Right forelimb (tissue), 1 donor: ENCODE data around the gene KLHL29.

Experiments
- DNase-seq: peaks from one replicate; pipeline ENCODE4 v3.0.0-alpha.2; 2018

The KLHL29 gene

DNA sequence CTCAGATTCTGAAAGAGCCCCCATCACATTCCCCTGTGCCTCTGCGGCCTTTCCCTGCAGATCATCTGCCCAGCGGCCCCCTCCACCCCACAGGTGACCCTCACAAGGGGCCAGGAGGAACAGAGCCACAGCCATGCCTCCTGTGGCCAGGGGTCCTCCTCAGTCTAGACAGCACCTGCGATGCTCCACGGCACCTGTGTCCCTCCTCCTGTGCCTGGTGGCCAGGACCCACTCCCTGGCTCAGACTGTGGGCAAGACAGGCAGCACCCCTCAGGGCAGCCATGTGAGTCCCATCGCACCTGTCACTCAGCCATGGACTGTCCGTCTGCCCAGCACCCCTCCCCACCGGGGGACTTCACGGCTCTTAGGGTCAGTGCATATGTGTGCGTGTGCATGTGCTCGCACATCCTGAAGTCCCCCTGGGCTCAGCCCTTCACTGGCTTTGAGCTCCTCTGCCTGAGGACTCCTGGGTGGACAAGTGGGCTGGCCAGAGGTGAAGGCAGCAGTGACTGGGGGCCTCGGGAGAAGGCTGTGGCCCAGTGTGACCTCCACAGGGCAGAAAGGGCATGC, 304.2 kb downstream of the KLHL29 start:
- DNase-seq: no peak

DNA sequence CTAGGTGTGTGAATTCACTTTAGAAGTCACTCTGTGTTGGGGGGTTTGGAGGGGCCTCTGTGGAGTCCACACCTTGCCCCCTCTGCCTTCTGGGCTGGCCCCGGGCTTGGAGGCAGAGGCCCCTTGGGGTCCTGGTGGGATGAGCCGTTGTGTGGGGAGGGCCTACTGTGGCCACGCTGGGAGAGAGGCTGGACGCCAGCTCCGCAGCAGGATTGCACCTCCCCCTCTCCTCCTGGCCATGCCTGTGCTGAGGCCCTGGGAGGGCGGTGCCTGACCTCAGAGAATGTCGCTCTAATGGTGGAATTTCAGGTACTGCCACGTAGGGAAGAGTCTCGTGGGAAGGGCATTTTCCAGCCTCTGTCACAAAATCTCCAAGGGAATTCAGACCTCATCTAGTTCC, 304.9 kb downstream of the KLHL29 start:
- DNase-seq: no peak

DNA sequence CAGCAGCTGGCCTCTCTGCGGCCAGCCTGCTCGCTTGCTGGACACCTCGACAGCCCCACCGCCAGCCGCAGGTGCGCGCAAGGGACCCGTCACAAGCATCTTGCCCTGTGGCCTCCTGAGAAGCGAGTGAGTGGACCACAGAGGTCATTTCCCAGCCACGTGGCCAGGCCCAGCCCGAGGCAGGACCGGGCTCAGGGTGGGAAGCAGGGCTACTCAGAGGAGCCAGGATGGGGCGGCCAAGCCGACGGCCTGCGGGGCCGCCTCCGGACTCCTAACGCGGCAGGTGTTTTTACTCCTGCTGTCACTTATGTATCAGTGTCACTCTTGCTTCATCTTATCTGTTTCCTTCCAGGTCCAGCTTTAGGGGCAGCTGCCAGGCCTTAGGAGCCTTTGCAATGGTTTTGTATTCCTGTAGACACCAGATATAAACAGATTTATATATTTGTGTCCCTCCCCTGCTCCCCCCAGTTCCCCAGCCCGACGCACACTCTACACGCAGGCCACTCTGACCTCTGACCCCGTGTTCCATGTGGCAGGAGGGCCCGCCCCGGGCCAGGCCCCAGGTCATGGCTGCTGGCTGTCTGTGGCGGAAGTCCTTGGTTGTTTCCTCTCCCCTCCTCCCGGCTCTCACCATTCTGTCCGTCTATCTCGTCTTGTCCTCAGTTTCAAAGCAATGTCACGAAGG, 305.6 kb downstream of the KLHL29 start:
- no peak for DNase-seq

DNA sequence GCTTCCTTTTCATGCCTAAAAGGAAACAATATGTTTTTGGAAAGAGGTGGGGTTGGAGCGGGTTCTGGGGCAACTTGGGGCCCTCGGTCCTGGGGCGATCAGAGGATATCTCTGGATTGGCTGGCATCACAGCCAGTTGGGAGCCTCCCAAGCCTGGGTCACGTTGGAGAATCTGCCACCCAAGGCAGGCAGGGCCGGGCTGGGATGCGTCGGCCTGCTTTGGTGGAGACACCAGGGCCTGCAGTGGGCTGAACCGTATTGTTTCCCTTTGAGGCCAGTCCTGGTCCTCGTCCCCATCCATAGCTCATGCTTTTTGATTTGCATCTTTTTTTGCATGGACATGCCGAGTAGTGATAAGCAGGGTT, 306.1 kb downstream of the KLHL29 start:
- no peak for DNase-seq

DNA sequence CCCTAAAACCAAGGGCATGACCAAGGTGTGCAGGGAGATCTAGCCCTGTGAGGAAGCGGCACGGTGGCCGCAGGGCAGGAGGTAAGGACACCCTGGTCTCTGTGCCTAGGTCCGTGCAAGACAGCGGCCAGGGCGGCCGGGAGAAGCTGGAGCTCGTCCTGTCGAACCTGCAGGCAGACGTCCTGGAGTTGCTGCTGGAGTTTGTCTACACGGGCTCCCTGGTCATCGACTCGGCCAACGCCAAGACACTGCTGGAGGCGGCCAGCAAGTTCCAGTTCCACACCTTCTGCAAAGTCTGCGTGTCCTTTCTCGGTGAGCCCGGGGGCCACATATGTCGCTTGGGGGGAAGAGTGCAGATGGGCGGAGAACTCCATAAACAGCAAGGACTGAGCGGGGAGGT, 306.6 kb downstream of the KLHL29 start:
- DNase-seq: no peak

DNA sequence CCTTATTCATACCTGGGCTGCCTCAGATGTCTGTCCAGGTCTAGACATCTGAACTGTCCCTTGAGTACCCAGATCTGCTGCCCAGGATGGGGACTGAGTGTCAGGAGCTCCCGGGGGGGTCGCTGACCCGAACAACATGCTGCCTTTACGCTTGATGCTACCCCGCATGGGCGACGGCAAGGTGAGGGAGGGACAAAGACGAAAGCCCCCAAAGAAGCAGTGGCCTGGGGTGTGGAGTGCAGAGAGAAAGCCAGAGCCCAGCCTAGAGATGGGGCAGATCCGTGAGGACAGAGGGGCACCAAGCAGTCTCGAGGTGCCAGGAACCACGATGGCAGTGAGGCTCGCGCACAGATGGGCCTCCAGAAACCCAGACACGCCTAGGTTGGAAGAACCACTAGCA, 307.3 kb downstream of the KLHL29 start:
- no peak for DNase-seq

DNA sequence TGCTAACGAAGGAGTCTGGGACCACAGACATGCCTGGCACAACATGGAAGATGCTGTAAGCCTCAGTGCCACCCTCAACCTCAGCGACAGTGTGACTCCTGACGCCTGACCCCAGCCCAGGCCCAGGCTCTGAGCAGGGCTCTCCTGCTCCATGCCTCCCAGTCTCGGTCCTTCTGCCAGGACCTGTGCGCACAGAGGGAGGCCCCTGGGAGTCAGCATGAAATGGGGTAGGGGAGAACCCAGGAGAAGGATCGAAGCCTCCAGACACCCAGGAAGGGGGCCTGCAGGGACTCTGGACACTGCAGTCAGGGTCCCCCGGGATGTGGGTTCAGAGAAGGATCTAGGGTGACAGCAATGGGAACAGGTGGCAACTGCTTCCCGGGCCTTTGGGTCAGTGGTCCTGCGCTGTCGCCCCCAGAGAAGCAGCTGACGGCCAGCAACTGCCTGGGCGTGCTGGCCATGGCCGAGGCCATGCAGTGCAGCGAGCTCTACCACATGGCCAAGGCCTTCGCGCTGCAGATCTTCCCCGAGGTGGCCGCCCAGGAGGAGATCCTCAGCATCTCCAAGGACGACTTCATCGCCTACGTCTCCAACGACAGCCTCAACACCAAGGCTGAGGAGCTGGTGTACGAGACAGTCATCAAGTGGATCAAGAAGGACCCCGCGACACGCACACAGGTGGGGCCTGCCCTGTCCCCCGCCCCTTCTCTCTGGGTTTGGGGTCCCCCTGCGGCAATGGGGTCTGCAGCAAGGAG, 308.0 kb downstream of the KLHL29 start:
- DNase-seq: peak; percentile 30

DNA sequence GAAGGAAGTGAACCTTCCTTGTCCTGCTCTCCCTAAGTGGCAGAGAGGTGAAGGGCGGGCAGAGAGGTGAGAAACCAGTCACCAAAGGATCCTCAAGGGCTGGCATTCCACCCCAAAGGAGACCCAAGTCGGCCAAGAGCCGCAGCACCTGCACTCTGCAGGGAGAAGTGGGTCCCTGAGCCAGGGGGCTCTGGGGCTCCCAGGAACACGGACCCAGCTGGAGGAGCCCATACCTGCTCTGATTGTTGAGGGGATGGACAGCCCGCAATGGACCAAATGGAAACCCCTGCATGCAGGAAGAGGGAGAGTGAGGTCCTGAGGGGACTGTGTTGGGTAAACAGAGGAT, 308.6 kb downstream of the KLHL29 start:
- DNase-seq: peak; percentile 27

DNA sequence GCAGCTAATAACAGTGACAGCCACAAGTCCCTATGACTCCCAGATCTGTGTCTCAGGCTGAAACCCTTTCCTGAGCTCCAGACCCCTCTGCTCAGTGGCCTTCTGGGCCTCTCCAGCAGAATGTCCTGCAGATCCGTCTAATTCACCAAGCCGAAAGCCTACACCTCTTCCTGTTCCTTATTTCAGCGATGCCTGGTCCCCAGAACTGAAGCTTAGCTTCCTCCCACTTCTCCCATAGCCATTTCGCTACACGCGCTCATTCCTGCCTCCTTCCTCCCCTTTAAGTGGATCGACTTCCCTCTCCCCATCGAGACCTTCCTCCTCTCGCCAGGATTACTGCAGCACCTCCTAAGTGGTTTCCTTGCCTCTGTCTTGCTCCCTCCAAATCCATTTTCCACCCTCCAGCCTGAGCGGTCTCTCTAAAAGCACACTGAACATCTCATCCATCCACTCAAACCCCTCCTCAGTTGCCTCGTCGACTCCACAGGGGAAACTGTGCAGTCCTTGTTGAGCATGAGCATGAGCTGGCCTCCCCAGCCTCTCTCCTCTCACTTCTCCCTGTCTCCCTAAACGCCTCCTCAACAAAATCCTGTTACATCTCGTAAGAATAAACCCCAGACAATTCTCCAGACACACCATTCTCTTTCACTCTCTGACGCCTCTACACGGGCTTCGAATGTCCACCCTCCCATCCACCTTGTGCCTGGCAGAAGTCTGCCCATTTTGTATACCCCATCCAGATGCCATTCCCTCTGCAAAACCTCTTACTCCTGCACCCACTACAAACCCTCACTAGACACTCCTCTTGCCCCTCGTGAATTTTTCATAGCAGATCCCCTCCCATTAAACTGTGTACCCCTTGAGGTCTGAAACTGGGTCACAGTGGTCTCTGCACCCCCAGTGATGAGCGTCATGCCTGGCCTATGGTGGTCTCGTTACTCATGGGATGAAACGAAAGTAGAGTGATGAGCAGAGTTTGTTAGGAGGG, 309.4 kb downstream of the KLHL29 start:
- peak; percentile 12 for DNase-seq

DNA sequence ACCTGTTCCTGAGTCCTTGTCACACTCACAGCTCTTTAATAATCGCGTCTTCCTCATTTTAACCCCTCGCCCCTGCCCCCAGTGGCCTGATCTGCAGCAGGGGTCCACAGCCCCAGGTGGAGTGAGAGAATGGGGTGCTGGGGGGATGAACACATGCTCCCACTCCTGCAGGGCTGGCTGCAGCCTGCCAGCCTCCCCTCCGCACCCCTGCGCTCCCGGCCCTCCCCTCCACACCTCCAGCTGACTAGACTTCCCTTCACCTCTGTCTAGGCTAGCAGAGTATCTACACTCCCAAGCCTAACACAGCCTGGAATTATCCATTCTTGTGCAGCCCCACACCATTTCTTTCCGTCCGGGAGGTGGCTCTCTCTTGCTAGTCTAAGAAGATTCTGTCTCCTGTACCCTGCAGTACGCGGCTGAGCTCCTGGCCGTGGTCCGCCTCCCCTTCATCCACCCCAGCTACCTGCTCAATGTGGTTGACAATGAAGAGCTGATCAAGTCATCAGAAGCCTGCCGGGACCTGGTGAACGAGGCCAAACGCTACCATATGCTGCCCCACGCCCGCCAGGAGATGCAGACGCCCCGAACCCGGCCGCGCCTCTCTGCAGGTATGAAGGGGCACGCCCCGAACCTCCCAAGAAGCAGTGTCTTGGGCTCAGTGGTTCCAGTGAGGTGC, 310.4 kb downstream of the KLHL29 start:
- peak; percentile 24 for DNase-seq

DNA sequence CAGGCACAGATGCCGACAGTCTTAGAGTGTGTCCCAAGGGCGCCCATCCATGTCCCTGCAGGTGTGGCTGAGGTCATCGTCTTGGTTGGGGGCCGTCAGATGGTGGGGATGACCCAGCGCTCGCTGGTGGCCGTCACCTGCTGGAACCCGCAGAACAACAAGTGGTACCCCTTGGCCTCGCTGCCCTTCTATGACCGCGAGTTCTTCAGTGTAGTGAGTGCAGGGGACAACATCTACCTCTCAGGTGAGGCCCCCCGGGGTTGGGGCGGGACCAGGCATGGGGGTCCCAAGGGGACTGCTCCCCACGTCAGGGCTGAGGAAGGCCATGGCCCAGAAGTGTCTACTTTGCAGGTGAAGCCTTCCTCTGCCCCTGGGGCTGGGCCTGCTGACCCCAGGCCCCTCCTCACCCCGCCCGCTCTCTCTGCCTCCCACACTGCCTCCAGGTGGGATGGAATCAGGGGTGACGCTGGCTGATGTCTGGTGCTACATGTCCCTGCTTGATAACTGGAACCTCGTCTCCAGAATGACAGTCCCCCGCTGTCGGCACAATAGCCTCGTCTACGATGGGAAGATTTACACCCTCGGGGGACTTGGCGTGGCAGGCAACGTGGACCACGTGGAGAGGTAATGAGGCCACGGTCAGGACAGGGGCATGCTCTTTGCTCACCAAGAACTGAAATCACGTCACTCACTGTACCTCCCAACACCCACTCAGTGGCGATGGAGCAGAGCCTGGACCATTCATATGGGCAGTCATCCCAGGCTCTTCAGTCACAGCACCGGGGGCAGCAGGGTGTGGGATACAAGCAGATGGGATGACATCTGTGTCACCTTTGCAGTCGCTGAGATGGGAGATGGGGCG, 311.1 kb downstream of the KLHL29 start:
- peak; percentile 38 for DNase-seq

DNA sequence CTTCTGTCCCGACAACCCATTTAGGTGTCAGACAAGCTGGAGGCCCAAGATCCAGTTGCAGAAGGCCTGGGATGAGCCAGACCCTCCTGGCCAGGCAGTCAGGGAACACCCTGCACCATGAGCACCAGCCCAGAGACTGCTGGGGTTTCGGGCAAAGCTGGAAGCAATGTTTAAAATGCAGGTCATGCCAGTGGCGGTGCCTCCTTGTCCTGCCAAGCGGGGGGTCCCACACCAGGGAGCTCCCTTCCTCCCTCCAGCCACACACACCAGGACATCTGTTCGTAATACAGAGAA, 311.7 kb downstream of the KLHL29 start:
- no peak for DNase-seq

DNA sequence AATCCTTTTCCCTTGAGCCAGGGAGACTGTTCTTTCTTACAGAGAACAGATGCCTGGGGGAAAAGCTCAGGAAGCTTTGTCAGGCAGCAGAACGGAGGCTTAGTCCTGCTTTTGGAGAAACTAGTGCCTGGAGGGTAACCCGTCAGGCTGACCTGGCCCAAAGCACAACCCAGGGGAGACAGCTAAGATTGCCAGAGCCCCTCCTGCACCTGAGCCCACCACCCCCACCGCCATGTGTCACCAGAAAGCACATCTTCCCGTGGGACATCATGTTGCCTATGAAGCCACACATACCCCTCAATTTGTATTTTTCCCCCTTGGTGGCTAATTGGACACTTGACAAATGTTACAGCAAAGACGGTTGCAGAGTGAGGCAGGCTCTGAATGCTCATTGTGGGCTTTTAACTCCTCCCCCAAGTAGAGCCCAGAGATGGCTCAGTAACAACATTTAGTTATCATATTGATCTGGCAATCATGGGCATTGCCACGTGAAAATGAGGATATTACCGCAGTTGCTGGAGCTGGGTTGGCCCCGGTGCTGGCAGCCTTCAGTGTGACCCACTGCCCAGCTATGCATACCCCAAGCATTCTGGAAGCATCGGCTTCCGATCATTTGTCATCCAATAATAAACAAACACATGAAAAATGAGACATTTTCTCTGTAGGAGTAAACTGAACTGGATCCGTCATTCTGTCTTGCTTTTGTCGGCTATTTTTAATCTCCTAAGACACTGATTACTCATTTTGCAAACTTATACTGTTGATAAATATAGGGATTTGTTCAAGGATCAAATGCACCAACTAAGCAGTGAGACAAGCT, 312.5 kb downstream of the KLHL29 start:
- peak; percentile 15 for DNase-seq

DNA sequence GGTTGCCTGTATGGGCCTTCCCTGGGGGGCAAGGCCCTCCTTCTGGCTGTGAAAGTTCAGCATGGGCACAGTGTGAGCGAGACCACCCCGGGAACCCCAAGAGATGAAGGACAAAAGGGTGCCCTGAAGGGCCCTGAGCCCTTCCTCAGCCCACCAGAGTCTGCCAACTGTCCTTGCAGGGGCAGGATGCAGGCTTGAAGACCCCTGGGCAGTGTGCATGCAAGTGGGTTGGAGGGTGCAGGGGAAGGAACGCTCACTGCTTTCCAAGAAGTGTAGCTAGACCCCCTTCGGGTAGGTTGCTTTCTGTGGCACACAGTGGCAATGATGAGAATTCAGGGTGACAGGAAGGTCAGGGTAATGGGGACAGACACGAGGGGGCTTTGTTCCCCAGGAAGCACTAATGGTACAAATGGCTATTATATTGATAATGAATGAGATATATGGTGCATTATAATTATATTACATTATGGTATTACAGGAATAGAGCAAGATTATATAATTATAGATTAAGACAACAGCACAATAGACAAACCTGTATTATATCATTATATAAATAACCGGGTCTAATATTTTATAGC, 313.2 kb downstream of the KLHL29 start:
- DNase-seq: peak; percentile 37

DNA sequence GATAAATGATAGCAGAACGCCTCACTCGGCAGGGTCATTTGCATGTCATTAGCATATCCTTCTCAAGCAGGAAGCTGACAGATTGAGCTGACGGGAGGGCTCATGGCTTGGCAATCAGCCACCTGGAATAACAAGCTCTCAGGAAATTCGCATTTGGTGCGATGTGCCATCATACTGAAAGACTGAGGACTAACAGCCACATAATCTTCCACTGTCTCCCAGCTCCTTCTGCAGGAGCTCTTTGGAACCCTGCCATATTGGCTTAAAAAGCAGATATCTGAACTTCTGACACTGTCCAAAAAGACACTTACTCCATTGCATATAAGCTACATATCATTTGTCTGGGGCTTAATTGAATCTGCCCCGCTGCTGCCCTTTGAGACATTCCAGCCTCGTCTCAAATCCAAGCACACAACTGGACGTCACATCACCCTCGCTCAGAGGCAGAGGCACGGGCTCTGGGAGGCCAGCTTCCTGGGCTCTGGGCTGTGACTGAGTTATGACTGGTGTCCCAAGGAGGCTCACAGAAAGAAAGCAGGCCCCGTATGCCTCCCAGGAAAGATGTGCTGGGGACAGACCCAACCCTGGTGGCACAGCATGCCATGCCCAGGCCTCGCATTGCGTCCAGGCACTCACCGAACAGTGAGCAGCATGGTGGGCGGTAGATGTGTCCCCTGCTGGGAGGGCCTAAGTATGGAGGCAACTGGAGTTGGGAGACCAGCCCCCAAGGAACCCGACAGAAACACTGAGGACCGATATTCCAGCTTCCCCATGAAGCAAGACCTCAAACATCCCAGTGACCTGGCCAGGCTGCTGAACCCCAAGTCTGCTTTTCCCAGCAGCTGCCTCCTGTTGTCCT, 314.0 kb downstream of the KLHL29 start:
- peak; percentile 30 for DNase-seq

DNA sequence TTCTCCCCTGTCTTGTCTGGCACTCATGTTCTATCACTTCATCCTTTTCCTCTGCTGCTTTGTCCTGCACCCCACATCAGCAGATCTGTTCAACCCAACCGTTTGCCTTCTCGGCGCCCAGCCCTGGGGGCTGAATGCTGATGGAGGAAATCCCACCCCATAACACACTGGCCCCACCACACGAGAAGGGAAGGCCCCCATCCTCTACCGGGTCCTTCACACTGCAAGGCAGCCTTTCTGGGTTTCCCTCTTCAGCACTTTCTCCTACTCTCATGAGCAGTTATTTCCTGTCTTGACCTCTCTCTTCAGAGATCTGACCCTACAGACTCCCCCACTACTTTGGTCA, 314.6 kb downstream of the KLHL29 start:
- DNase-seq: peak; percentile 12

DNA sequence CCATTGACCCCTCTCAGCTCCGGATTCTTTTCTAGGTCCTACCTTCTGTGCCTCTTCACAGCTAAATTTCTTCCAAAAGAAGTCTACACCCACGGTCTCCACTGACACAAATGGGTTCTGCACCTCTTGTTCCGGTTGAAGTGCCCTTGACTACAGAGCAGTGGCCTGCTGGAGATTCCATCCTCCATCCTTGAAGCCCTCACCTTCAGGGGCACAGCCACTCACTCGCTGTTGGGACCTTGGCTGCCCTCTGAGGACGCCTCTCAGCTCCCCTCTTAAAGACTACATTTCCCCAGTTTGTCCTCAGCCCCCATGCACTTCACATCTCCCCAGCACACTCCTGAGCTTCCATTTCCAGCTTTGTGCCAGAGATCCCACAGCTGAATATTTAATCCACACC, 315.6 kb downstream of the KLHL29 start:
- DNase-seq: peak; percentile 22

DNA sequence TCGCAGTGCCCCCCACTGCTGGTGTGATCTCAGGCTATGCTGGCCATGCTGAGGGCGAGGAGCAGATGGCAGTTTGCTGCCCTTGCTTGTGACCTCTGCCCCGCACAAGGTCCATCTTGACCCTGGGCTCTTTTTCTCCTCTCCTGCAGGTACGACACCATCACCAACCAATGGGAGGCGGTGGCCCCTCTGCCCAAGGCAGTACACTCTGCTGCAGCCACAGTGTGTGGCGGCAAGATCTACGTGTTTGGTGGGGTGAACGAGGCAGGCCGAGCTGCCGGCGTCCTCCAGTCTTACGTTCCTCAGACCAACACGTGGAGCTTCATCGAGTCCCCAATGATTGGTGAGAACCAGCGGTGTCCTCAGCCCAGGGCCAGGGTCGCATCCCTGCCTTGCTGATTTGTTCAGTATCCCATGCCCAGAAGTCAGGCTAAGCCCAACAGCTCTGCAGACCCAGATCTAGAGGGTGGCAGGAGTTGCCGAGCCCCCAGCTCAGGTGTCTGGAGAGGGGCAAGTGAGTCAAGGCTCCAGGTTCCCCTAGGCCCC, 318.1 kb downstream of the KLHL29 start:
- DNase-seq: no peak
